GM04504 (cell line): ENCODE results near the gene RPL35.
"Not testable (repeated sequence)": the region's sequence is repeated elsewhere in the genome, so short reads cannot be mapped to it uniquely, and the experiment has no call there.

Experiments
- DNase-seq: peaks from one replicate; pipeline ENCODE4 v3.0.0-alpha.2; 2012; ENCODE audit warnings: low read depth

RPL35 gene

GRCh38 chr9:124852829-124853531 lies 8.8 kb downstream of the RPL35 start, which contains the start of gene WDR38:
TSS of gene WDR38 (plus strand) at chr9:124853460. CDS start at chr9:124853532, 72 bp downstream.
- no peak for DNase-seq

- no peak for DNase-seq
Measured at GRCh38 chr9:124852121-124852828, 9.5 kb downstream of the RPL35 start.

GRCh38 chr9:124849801-124850200 lies 12.0 kb downstream of the RPL35 start:
- DNase-seq, result no peak

- no peak for DNase-seq
Measured at GRCh38 chr9:124846969-124847368, 14.8 kb downstream of the RPL35 start.

- DNase-seq, result not testable (repeated sequence)
Measured at GRCh38 chr9:124846467-124846866, 15.3 kb downstream of the RPL35 start.

GRCh38 chr9:124844291-124844690 lies 17.5 kb downstream of the RPL35 start:
- DNase-seq, result no peak

GRCh38 chr9:124843456-124844034 lies 18.2 kb downstream of the RPL35 start:
- no peak for DNase-seq

- no peak for DNase-seq
Measured at GRCh38 chr9:124841075-124841821, 20.5 kb downstream of the RPL35 start.

GRCh38 chr9:124840300-124840833 lies 21.4 kb downstream of the RPL35 start:
- no peak for DNase-seq

- no peak for DNase-seq
Measured at GRCh38 chr9:124839612-124840299, 22.0 kb downstream of the RPL35 start.

GRCh38 chr9:124838567-124839275 lies 23.0 kb downstream of the RPL35 start:
- not testable (repeated sequence) for DNase-seq

GRCh38 chr9:124838132-124838531 lies 23.6 kb downstream of the RPL35 start:
- not testable (repeated sequence) for DNase-seq

GRCh38 chr9:124835026-124835557 lies 26.7 kb downstream of the RPL35 start:
- no peak for DNase-seq

GRCh38 chr9:124834591-124834990 lies 27.2 kb downstream of the RPL35 start:
- DNase-seq, result no peak

GRCh38 chr9:124831642-124832364 lies 30.0 kb downstream of the RPL35 start:
- DNase-seq, result no peak

- no peak for DNase-seq
Measured at GRCh38 chr9:124830593-124830992, 31.2 kb downstream of the RPL35 start.

- no peak for DNase-seq
Measured at GRCh38 chr9:124829334-124829669, 32.5 kb downstream of the RPL35 start.

- DNase-seq, result no peak
Measured at GRCh38 chr9:124828489-124829333, 33.0 kb downstream of the RPL35 start.
